Hematopoietic multipotent progenitor cell treated with erythropoietin and hydrocortisone succinate and interleukin-3 and kit ligand, for 4 days (in vitro differentiated cells): Measurements from ENCODE around the gene CFAP161.

Experiments used
- DNase-seq: peaks from one replicate; pipeline ENCODE4 v3.0.0-alpha.2; 2015

The CFAP161 gene

GRCh38 chr15:81185631-81186295, 51.7 kb downstream of the CFAP161 start:
- DNase-seq = no peak

DNA sequence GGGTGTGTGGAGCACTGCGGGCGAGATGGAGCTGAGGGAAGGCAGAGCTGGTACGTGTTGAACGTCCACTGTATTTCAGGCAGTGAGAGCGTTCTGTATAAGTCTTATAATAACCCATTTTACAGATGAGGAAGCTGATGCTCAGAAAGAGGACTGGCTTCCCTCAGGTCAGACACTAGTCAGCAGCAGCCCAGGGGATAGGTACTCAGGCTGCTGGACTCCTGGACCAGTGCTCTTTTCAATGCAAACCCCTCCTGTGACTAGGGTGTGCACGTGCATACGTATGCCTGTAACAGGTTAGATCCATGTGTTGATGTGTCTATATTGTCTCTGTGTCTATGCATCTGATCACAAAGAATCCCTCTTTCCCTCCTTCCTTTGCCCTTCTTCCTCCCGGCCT, 54.3 kb downstream of the CFAP161 start:
- no peak for DNase-seq

DNA sequence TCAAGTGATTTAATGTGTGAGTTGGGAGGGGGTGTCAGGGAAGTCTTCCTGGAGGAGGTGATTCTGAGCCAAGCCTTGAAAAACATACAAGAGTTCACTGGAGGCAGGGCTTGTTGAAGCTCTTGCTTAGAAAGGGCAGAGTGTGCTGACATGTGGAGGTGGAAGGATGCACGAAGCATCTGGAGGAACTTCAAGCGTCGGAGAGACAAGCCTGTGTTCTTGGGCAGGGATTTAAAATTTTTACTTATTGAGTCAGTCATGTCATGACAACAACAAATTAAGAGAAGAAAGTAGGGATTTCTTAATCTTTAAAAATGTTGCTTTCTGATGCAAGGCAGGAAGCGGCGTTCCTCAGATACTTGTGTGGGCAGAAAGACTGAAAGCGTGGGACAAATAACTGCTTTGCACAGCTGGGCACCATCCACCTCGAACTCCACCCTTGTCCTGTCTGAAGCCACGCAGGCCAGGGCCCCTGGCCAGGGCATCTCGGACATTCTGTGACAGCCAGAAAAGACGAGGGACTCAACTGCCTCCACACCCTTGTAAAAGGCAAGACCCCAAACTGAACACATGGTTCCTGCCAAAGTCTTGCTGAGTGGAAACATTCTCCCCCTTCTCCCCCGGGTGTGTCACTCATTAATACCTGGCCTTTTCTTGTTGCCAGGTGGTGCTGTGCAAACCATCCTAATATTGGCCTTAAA, 55.7 kb downstream of the CFAP161 start:
- no peak for DNase-seq

DNA sequence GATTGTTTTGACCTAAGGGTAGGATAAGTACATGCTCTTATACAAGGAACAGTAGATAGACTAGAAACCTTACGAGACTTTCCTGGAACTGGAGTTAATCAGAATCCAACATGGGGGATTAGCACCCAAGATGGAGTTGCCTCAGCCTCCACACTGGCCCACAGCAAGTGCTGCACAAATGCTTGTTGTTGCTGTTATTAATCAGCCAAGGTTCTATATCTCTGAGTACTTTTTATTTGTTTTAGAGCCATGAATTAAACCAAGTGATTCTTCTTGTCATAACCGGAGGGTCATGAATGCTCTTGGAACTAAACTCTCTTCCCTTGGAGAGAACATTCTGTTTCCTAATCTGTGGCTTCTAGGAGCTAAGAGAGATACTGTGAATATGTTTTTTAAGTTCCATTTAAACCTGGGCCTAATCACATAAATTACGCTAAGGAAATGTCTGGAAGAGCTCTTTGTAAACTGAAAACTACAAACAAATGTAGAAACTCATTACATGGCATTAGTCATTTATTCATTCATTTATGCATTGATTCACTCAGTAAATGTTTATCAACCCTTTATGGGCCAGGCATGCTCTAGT, 56.9 kb downstream of the CFAP161 start:
- DNase-seq = no peak

- DNase-seq = no peak
Measured at GRCh38 chr15:81191701-81192100, 57.6 kb downstream of the CFAP161 start.

GRCh38 chr15:81194723-81195122, 60.7 kb downstream of the CFAP161 start:
- no peak for DNase-seq

GRCh38 chr15:81195339-81195864, 61.3 kb downstream of the CFAP161 start:
- no peak for DNase-seq

- no peak for DNase-seq
Measured at GRCh38 chr15:81196576-81197254, 62.6 kb downstream of the CFAP161 start, which contains the start of gene IL16. TSS of gene IL16 (plus strand) at chr15:81196879. CDS start at chr15:81225400, 28,521 bp downstream.

GRCh38 chr15:81197255-81197630, 63.2 kb downstream of the CFAP161 start:
- no peak for DNase-seq

DNA sequence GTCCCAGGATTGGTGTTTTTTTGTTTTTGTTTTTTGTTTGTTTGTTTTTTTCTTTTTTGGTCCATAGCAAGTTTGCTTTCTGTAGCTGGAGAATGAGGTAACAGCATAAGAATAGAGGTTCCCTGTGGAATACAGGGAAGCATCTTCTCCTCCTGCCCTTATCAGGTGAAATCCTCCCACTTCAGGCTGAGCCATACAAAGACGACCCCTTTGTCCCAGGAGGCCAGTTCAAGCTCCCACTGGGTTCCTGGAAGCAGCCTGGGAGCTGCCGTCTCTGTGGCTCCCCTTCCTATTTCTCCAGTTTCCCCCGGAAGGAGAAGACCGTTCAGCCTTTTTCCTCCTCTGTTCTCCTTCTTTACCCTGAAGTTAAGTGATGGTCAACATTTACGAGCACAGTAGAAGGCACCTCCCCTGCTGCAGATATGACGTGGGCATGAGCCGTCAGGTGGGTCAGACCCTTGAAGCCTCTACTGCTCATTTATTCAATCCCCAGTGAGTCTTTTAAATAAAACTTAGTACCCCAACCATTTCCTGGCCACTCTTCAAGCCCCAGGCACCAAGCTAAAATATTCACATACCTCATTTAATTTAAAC, 63.7 kb downstream of the CFAP161 start:
- DNase-seq = no peak
